ENCODE results near the gene CNOT4.

Gene CNOT4

GRCh38 chr7:135428879-135429278, 81.0 kb downstream of the CNOT4 start:
- TF ChIP-seq CTCF (IDR thresholded peaks at IDR 0.05; ENCODE audit: control insufficient read depth, insufficient read depth, low read depth, low read length, missing control alignments): no peak
- H3K4me3 ChIP-seq (ENCODE audit: control insufficient read depth, low read depth, low read length): no peak overlapping the region
- no peak for DNase-seq (ENCODE audit: low read depth)

GRCh38 chr7:135428011-135428410, 81.9 kb downstream of the CNOT4 start:
- no peak overlapping the region for H3K4me3 ChIP-seq (ENCODE audit: control insufficient read depth, low read depth, low read length)
- DNase-seq (ENCODE audit: low read depth): no peak
- no peak for TF ChIP-seq CTCF (IDR thresholded peaks at IDR 0.05; ENCODE audit: control insufficient read depth, insufficient read depth, low read depth, low read length, missing control alignments)

- DNase-seq (ENCODE audit: low read depth): no peak
- no peak for TF ChIP-seq CTCF (IDR thresholded peaks at IDR 0.05; ENCODE audit: control insufficient read depth, insufficient read depth, low read depth, low read length, missing control alignments)
- H3K4me3 ChIP-seq (ENCODE audit: control insufficient read depth, low read depth, low read length): no peak overlapping the region
Measured at GRCh38 chr7:135427166-135427565, 82.7 kb downstream of the CNOT4 start.

- no peak for DNase-seq (ENCODE audit: low read depth)
- no peak overlapping the region for H3K4me3 ChIP-seq (ENCODE audit: control insufficient read depth, low read depth, low read length)
- TF ChIP-seq CTCF (IDR thresholded peaks at IDR 0.05; ENCODE audit: control insufficient read depth, insufficient read depth, low read depth, low read length, missing control alignments): no peak
Measured at GRCh38 chr7:135425036-135425435, 84.9 kb downstream of the CNOT4 start.

GRCh38 chr7:135420786-135421185, 89.1 kb downstream of the CNOT4 start:
- no peak for TF ChIP-seq CTCF (IDR thresholded peaks at IDR 0.05; ENCODE audit: control insufficient read depth, insufficient read depth, low read depth, low read length, missing control alignments)
- no peak for DNase-seq (ENCODE audit: low read depth)

GRCh38 chr7:135416431-135416830, 93.5 kb downstream of the CNOT4 start:
- no peak for DNase-seq (ENCODE audit: low read depth)
- H3K4me3 ChIP-seq (ENCODE audit: control insufficient read depth, low read depth, low read length): no peak overlapping the region
- no peak for TF ChIP-seq CTCF (IDR thresholded peaks at IDR 0.05; ENCODE audit: control insufficient read depth, insufficient read depth, low read depth, low read length, missing control alignments)

More at GRCh38 chr7:135420786-135421185, 89.1 kb downstream of the CNOT4 start:
- H3K4me3 ChIP-seq (ENCODE audit: control insufficient read depth, low read depth, low read length): no peak overlapping the region

Data from AG09309 (cell line).